PC-9 (cell line): ENCODE measurements around the gene RTF1. TPM values are rescaled to one million over a fixed set of nuclear protein-coding genes. Genes with fewer than 3 reads are reported as not detected.

Experiments
- Bru-seq: library from RNA; stranded (reverse); fragments of 400-500 nt; gene quantifications from one replicate; lab custom pipeline; 2021; lab: Mats Ljungman, UMichigan
- BruChase-seq, 2 experiments: library from RNA; stranded (reverse); fragments of 400-500 nt; gene quantifications; one replicate each; lab custom pipeline; 2021; lab: Mats Ljungman, UMichigan
- BruUV-seq: library from RNA; stranded (reverse); fragments of 400-500 nt; replicated peaks from 2 replicates; lab custom pipeline; 2021; lab: Mats Ljungman, UMichigan
- CTCF ChIA-PET: fragments of 300-600 bp; sonication (Branson Sonifier 250); formaldehyde crosslinking; loops from one replicate; lab custom pipeline; 2022; ENCODE audit warnings: antibody characterized with exemption; lab: Charles Lee
- POLR2A ChIA-PET: fragments of 300-600 bp; sonication (Branson Sonifier 250); formaldehyde crosslinking; loops from one replicate; lab custom pipeline; 2022; ENCODE audit warnings: antibody characterized with exemption; ENCODE audit not compliant: unreplicated experiment; lab: Charles Lee
- DNase-seq, 2 experiments: peaks; one replicate each; pipeline versions ENCODE4 v3.0.0 to v3.0.0-alpha.2; 2015 to 2022; ENCODE audit warnings: mixed read lengths in 1 of 2
- H2AFZ ChIP-seq: fragments of 200-600 bp; sonication (generic); 2 replicates; pipeline ENCODE4 v1.8.1; 2017; ENCODE audit warnings: antibody characterized with exemption
- H3F3A ChIP-seq: fragments of 200-600 bp; sonication (generic); 2 replicates; pipeline ENCODE4 v1.8.1; 2017; ENCODE audit warnings: antibody characterized with exemption, mild to moderate bottlenecking, low read depth; ENCODE audit not compliant: insufficient read depth
- H3K27ac ChIP-seq: fragments of 200-600 bp; sonication (generic); 2 replicates; pipeline ENCODE4 v1.6.1; 2016; ENCODE audit warnings: mixed run types
- H3K27me3 ChIP-seq: fragments of 200-600 bp; sonication (generic); 2 replicates; pipeline ENCODE4 v1.6.1; 2016; ENCODE audit warnings: low read depth, mixed run types; ENCODE audit not compliant: insufficient read depth
- H3K36me3 ChIP-seq: fragments of 200-600 bp; sonication (generic); 2 replicates; pipeline ENCODE4 v1.6.1; 2016; ENCODE audit warnings: low read depth, mixed run types
- H3K4me1 ChIP-seq: fragments of 200-600 bp; sonication (generic); replicated peaks from 2 replicates; pipeline ENCODE4 v1.6.1; 2016; ENCODE audit warnings: mixed run types; ENCODE audit not compliant: insufficient read depth
- H3K4me2 ChIP-seq: fragments of 200-600 bp; sonication (generic); 2 replicates; pipeline ENCODE4 v1.6.1; 2017; ENCODE audit warnings: mixed run types
- H3K4me3 ChIP-seq: fragments of 200-600 bp; sonication (generic); 2 replicates; pipeline ENCODE4 v1.6.1; 2016; ENCODE audit warnings: mixed run types
- H3K79me2 ChIP-seq: fragments of 200-600 bp; sonication (generic); 2 replicates; pipeline ENCODE4 v1.6.1; 2017; ENCODE audit warnings: low read depth, mixed run types
- H3K9me2 ChIP-seq: fragments of 200-600 bp; sonication (generic); 2 replicates; pipeline ENCODE4 v1.8.1; 2017; ENCODE audit warnings: mild to moderate bottlenecking; ENCODE audit not compliant: insufficient read depth
- H3K9me3 ChIP-seq: fragments of 200-600 bp; sonication (generic); 2 replicates; pipeline ENCODE4 v1.8.1; 2016; ENCODE audit warnings: low read depth; ENCODE audit not compliant: insufficient read depth
- H4K20me1 ChIP-seq: fragments of 200-600 bp; sonication (generic); 2 replicates; pipeline ENCODE4 v1.8.1; 2017; ENCODE audit not compliant: insufficient read depth
- CTCF ChIP-seq: fragments of 200-600 bp; sonication (generic); conservative IDR thresholded peaks from 2 replicates; pipeline ENCODE4 v1.6.1; 2017; ENCODE audit warnings: mixed run types, antibody characterized with exemption, mild to moderate bottlenecking, moderate library complexity
- EZH2 ChIP-seq: fragments of 200-600 bp; sonication (generic); IDR thresholded peaks from 2 replicates; pipeline ENCODE4 v1.8.0; 2017; ENCODE audit warnings: antibody characterized with exemption, low read depth
- intact Hi-C: fragments of 100-400 bp; cut with micrococcal nuclease; formaldehyde crosslinking; loops from one replicate; pipeline ENCODE4 v1.10.0; 2022; ENCODE audit not compliant: unreplicated experiment
- long read RNA-seq: library from polyadenylated mRNA; stranded (forward); transcript quantifications from one replicate; pipeline ENCODE4 v2.0.0, GENCODE V29; 2022
- total RNA-seq: library from RNA; stranded (reverse); gene quantifications from 2 replicates; pipeline ENCODE4 v1.2.3, GENCODE V29; 2021

Gene RTF1
- total RNA-seq: 35.0 and 55.7 TPM in 2 replicates
- Bru-seq, nascent RNA: percentile 79 among the genes with signal in this experiment
- BruChase-seq, experiment 1, labeled RNA remaining after a 2-hour chase: percentile 79 among the genes with signal in this experiment
- BruChase-seq, experiment 2, labeled RNA remaining after a 6-hour chase: percentile 88 among the genes with signal in this experiment
- long read RNA-seq, full-length matches to known transcripts: 47 of 133 reads
- long read RNA-seq, partial matches to known transcripts: 70 of 133 reads
- long read RNA-seq, other reads (novel, unspliced or antisense): 16 of 133 reads

- Histone ChIP-seq H3K79me2 (peaks cover 65% of the 10 kb centered on the region), H3K27ac (no peak within 1 kb of the TSS), H3F3A (no peaks in the 10 kb centered on the region), H4K20me1 (peaks cover 21% of the 10 kb centered on the region), H3K9me3 (no peaks in the 10 kb centered on the region), H3K36me3 (no peaks in the 10 kb centered on the region), H3K4me3 (peak within 1 kb of the TSS; percentile 66), H3K4me2 (peak within 1 kb of the TSS; percentile 87), H3K27me3 (no peaks in the 10 kb centered on the region), H2AFZ (peak within 1 kb of the TSS; percentile 83), H3K4me1 (peaks cover 12% of the 10 kb centered on the region), H3K9me2 (no peaks in the 10 kb centered on the region)
- no peak for TF ChIP-seq EZH2
- no peak for TF ChIP-seq CTCF
- CTCF ChIA-PET: no interaction called here
- POLR2A ChIA-PET: no interaction called here
- no TSS peak for BruUV-seq
- intact Hi-C loops: no loop called here
- DNase-seq: peak; percentile 59 to 96
Measured at GRCh38 chr15:41416742-41417417, at the start of gene RTF1. RTF1 (plus strand) TSS chr15:41417095; CDS start chr15:41417116, 21 bp downstream.

GRCh38 chr15:41367418-41367817 lies 49.5 kb upstream of the RTF1 start:
- H3K36me3 ChIP-seq: 0 out of 2 replicates have a peak, but pooled peaks cover 4% of the 10 kb centered on the region
- POLR2A ChIA-PET: no interaction called here
- BruUV-seq: no TSS peak

More at GRCh38 chr15:41367418-41367817, 49.5 kb upstream of the RTF1 start:
- no peaks in the 10 kb centered on the region for H3K9me2 ChIP-seq
- TF ChIP-seq CTCF (no peak), EZH2 (no peak)
- intact Hi-C loops: no loop called here
- H3F3A ChIP-seq: peaks cover under 1% of the 10 kb centered on the region; the same call in 1 of the 2 replicates
- no peak overlapping the region for H2AFZ ChIP-seq
- CTCF ChIA-PET: no interaction called here
- no peak overlapping the region for H3K27ac ChIP-seq
- H3K9me3 ChIP-seq: no peaks in the 10 kb centered on the region
- no peaks in the 10 kb centered on the region for H3K27me3 ChIP-seq
- H3K79me2 ChIP-seq: no peaks in the 10 kb centered on the region
- no peaks in the 10 kb centered on the region for H3K4me1 ChIP-seq
- H4K20me1 ChIP-seq: no peaks in the 10 kb centered on the region
- H3K4me2 ChIP-seq: no peak overlapping the region
- DNase-seq: no peak
- H3K4me3 ChIP-seq: no peak overlapping the region
